H1 (cell line): ENCODE results near the gene HOMER1.

Source experiments
- BACH1 ChIP-seq: IDR thresholded peaks from 2 replicates; pipeline ENCODE4 v1.6.1; 2012; ENCODE audit warnings: low read length, improper control_type of control experiment
- EZH2 ChIP-seq: fragments of 200-600 bp; sonication (generic); IDR thresholded peaks from 2 replicates; pipeline ENCODE4 v1.7.1; 2012; ENCODE audit warnings: low read depth, mild to moderate bottlenecking, moderate library complexity, low read length, inconsistent platforms; ENCODE audit not compliant: severe bottlenecking
- POLR2A ChIP-seq, 2 experiments: IDR thresholded peaks; 1 replicate in 1 of 2; 2 replicates in 1 of 2; pipeline ENCODE4 v1.6.1; 2011; ENCODE audit warnings: low read depth in 2 of 2, low read length in 2 of 2, mild to moderate bottlenecking in 2 of 2; ENCODE audit errors: control extremely low read depth in 1 of 2
- TF ChIP-seq, protein P1 (sequence below), 3 experiments: IDR thresholded peaks; 1 replicate in 2 of 3; 2 replicates in 1 of 3; pipeline versions ENCODE4 v1.5.1 to v1.6.1; 2011; ENCODE audit warnings: low read length in 3 of 3, mild to moderate bottlenecking in 3 of 3, inconsistent platforms in 2 of 3, low read depth in 1 of 3, moderate library complexity in 1 of 3; ENCODE audit not compliant: insufficient read depth in 1 of 3; ENCODE audit errors: control extremely low read depth in 1 of 3

DNA sequence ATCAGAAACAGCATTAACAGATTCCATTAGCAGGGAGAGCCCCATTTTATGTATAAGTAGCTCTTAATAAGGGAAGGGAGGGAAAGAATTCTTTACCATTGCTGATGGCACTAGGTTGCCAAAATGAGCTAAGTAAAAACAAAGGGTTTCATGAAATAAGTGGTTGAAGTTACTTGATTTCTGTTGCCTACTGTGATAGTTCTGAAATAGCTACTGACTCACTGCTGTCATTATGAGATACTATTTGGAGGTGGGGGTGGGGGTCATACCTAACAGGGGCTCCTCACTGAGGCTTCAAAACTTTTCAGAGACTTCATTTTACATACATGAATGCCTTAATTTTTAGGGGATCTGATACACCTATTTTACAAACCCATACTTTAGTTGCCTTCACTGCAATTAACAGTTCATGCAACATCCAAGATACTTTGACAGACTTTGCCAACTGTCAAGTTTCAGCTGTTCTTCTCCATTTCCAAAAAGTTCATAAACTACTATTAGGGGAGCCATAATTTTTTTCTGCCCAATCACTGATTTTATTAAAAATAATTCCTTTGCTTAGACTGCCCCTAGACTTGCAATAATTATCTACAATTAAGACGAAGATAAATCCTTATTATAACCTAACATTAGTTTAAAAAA, 4.6 kb downstream of the HOMER1 start:
- TF ChIP-seq BACH1 = no peak
- TF ChIP-seq, protein P1, sequence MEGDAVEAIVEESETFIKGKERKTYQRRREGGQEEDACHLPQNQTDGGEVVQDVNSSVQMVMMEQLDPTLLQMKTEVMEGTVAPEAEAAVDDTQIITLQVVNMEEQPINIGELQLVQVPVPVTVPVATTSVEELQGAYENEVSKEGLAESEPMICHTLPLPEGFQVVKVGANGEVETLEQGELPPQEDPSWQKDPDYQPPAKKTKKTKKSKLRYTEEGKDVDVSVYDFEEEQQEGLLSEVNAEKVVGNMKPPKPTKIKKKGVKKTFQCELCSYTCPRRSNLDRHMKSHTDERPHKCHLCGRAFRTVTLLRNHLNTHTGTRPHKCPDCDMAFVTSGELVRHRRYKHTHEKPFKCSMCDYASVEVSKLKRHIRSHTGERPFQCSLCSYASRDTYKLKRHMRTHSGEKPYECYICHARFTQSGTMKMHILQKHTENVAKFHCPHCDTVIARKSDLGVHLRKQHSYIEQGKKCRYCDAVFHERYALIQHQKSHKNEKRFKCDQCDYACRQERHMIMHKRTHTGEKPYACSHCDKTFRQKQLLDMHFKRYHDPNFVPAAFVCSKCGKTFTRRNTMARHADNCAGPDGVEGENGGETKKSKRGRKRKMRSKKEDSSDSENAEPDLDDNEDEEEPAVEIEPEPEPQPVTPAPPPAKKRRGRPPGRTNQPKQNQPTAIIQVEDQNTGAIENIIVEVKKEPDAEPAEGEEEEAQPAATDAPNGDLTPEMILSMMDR (IDR thresholded peaks at IDR 0.05; ENCODE audit: control extremely low read depth in 1 of 3, insufficient read depth in 1 of 3, low read depth in 1 of 3, low read length in 3 of 3) = no peak
- no peak for TF ChIP-seq POLR2A (IDR thresholded peaks at IDR 0.05; ENCODE audit: control extremely low read depth in 1 of 2, low read depth in 2 of 2, low read length in 2 of 2)
- no peak for TF ChIP-seq EZH2
